ENCODE measurements around the gene CACUL1. TPM values are rescaled to one million over a fixed set of nuclear protein-coding genes. Genes with fewer than 3 reads are reported as not detected.

CACUL1 gene
- total RNA-seq, 2 experiments from 2014 or later, result 24.0 to 24.4 TPM

DNA sequence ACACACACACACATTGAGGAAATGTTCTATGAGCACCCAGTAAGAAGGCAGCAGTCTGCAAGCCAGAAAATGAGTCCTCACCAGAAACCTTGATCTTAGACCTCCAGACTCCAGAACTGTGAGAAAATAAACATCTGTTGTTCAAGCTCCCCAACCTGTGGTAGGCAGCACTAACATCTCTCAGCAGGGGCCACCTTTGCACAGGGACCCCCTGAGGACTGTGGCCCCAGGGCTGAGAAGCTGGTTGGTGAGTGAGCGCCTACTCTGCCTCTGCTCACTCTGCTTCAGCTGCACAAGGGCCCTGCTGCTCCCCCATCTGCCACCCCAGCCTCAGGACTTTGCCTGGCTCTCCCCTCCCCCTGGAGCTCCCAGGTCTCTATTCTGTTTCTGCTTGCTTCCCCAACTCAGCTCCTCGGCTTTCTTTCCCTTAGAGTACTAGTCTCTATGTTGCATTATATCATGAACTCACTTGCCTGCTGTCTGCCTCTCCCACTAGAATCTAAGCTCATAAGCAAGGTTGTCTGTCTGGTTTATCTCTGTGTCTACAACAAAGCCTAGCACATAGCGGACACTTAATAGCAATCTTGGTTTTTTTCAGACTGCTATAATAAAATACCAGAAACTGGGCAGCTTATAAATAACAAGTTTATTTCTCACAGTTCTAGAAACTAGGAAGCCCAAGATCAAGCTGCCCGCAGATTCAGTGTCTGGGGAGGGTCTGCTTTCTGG is 118.9 kb downstream of the CACUL1 start:
- CTCF ChIA-PET, result interaction anchor here (0.9 kb wide), 1 partner anchor 8 kb away, joined by 5 read pairs; no protein-coding TSS in a partner anchor
- POLR2A ChIA-PET, result no interaction called here
- Mint-ChIP-seq H3K27me3 (no peaks in the 10 kb centered on the region), H3K4me1 (ENCODE audit: low read depth) (no peaks in the 10 kb centered on the region), H3K9me3 (peaks cover 9% of the 10 kb centered on the region), H3K27ac (no peak overlapping the region), H3K4me3 (no peak overlapping the region), H3K36me3 (no peaks in the 10 kb centered on the region)
- no peak for DNase-seq
- intact Hi-C loops (cut with micrococcal nuclease), result no loop called here

DNA sequence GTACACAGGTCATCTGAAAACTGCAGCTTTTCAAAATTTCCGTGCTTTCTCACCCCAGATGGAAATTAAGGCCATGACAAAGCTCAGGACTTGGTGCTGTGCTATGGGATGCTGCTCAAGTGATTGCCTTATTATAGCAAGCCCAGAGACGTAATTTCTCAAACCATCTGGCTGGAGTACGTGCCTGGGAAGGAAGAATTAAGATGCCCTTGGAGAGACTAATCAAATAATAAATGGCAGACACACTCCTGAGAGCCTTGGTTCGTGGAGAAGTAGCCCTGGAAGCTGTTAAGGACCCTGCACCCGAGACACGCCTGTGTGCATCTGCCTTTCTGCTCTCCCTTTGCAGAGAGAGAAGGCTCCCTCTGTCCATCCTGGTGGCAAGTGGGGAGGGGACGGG is 121.0 kb downstream of the CACUL1 start:
- H3K27me3 Mint-ChIP-seq, result no peaks in the 10 kb centered on the region
- ChIA-PET POLR2A (no interaction called here), CTCF (no interaction called here)
- DNase-seq, result no peak
- intact Hi-C loops (cut with micrococcal nuclease), result no loop called here
- no peak overlapping the region for H3K4me3 Mint-ChIP-seq
- H3K9me3 Mint-ChIP-seq, result no peaks in the 10 kb centered on the region
- no peak overlapping the region for H3K27ac Mint-ChIP-seq
- H3K4me1 Mint-ChIP-seq (ENCODE audit: low read depth), result no peaks in the 10 kb centered on the region
- H3K36me3 Mint-ChIP-seq, result no peaks in the 10 kb centered on the region

DNA sequence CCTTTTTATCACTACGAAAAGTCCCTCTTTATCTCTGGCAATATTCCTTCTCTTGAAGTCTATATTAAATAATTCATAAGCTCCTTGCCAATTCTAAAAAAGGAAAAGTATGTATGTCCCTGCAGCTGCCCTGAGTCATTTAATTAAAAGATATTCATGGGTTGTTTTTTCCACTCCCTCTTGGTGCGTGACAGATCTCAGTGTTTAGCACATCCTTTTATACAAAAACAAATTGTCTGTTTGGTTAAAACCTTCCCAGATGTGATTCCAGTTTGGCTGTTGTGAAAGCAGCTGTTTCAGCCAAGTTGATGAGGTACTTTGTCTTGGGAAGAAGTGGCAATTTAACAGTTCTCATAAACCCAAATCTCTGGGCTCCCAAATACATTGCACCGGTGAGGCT is 125.6 kb downstream of the CACUL1 start:
- intact Hi-C loops (cut with micrococcal nuclease), result no loop called here
- POLR2A ChIA-PET, result no interaction called here
- Mint-ChIP-seq H3K27ac (no peak overlapping the region), H3K9me3 (no peaks in the 10 kb centered on the region), H3K4me1 (ENCODE audit: low read depth) (no peaks in the 10 kb centered on the region), H3K4me3 (no peak overlapping the region), H3K36me3 (no peaks in the 10 kb centered on the region), H3K27me3 (peaks cover 4% of the 10 kb centered on the region)
- no peak for DNase-seq
- CTCF ChIA-PET, result interaction anchor here (0.6 kb wide), 1 partner anchor 171 kb away, joined by 3 read pairs; no protein-coding TSS in a partner anchor

DNA sequence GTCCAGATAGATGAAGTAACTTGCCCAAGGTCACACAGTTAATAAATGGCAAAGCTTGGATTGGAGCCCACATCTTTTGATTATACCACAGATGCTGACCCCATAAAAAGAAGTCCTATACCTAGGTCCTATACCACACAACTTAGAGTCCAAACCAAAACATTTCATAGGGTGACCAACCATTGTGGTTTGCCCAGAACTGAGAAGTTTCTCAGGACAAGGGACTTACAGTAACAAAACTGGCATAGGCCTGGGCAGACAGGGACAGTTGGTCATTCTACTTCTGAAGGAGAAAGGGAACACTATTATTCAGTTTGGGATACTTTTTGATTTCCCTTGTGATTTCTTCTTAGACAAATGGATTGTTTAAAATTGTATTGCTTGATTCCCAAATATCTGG is 126.4 kb downstream of the CACUL1 start:
- Mint-ChIP-seq H3K27ac (no peak overlapping the region), H3K4me3 (no peak overlapping the region), H3K9me3 (no peaks in the 10 kb centered on the region), H3K27me3 (peaks cover 4% of the 10 kb centered on the region), H3K4me1 (ENCODE audit: low read depth) (no peaks in the 10 kb centered on the region), H3K36me3 (no peaks in the 10 kb centered on the region)
- POLR2A ChIA-PET, result no interaction called here
- no peak for DNase-seq
- CTCF ChIA-PET, result interaction anchor here (1.8 kb wide), 1 partner anchor 8 kb away, joined by 5 read pairs; no protein-coding TSS in a partner anchor
- intact Hi-C loops (cut with micrococcal nuclease), result no loop called here

DNA sequence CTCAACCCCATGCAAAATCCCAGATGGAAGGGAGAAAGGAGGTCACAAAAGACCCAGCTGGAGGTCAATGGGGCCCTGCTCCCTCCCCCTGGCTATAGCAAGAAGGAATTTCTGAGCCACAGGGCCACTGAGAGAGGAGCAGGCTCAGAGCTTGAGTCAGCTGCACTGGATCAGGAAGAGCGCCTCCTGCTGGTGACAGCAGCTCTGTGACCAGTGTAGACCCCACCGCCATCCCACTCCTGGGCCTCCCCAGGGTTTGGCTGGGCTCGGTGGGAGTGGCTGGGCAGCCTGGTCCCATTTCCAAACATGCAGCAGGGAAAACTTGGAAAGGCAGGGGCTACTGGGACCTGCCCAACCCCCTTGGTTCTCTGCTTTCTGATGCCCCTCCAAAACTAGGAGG is 127.8 kb downstream of the CACUL1 start:
- no peak for DNase-seq
- POLR2A ChIA-PET, result no interaction called here
- Mint-ChIP-seq H3K27ac (no peak overlapping the region), H3K9me3 (no peaks in the 10 kb centered on the region), H3K4me3 (no peak overlapping the region), H3K27me3 (peaks cover 4% of the 10 kb centered on the region), H3K36me3 (no peaks in the 10 kb centered on the region), H3K4me1 (ENCODE audit: low read depth) (peaks cover under 1% of the 10 kb centered on the region)
- intact Hi-C loops (cut with micrococcal nuclease), result no loop called here
- CTCF ChIA-PET, result interaction anchor here (0.6 to 1.8 kb wide), 3 partner anchors 9 to 252 kb away, joined by 5 to 7 read pairs (median 5); no protein-coding TSS in a partner anchor

Other genes with a start within 250 kb of the CACUL1 start
- gene PRLHR, start 159.3 kb downstream of the CACUL1 start, total RNA-seq, result not detected

Data from activated CD4-positive, alpha-beta memory T cell treated with anti-CD3 and anti-CD28 coated beads for 36 hours (primary cell).